ENCODE results near the gene BAD. TPM values are rescaled to one million over a fixed set of nuclear protein-coding genes. Genes with fewer than 3 reads are reported as not detected.

BAD gene
- polyA plus RNA-seq (2012; ENCODE audit: insufficient read length, low read depth) = 98.4 TPM

GRCh38 chr11:64284048-64284961 is at the start of gene BAD:
Gene BAD (minus strand): TSS chr11:64284665. CDS start chr11:64284368, 297 bp downstream.
- TF ChIP-seq SIN3A (IDR thresholded peaks at IDR 0.05; ENCODE audit: borderline replicate concordance, insufficient read depth, low read length) (no peak; the same call in 1 of the 2 replicates), REST (IDR thresholded peaks at IDR 0.05; ENCODE audit: insufficient read depth in 1 of 2, low read depth in 2 of 2, low read length in 2 of 2) (no peak), TAF1 (IDR thresholded peaks at IDR 0.05; ENCODE audit: borderline replicate concordance, insufficient read depth, low read length) (peak; percentile 54; the same call in 1 of the 2 replicates), POLR2AphosphoS5 (IDR thresholded peaks at IDR 0.05; ENCODE audit: low read depth, low read length) (peak; percentile 85), FOXP2 (optimal IDR thresholded peaks at IDR 0.05; ENCODE audit: borderline replicate concordance, extremely low read depth, extremely low read length, insufficient read depth) (peak; percentile 13)

GRCh38 chr11:64333556-64333955 is 49.1 kb upstream of the BAD start:
- TF ChIP-seq POLR2AphosphoS5 (IDR thresholded peaks at IDR 0.05; ENCODE audit: low read depth, low read length) (no peak), SIN3A (IDR thresholded peaks at IDR 0.05; ENCODE audit: borderline replicate concordance, insufficient read depth, low read length) (no peak), TAF1 (IDR thresholded peaks at IDR 0.05; ENCODE audit: borderline replicate concordance, insufficient read depth, low read length) (no peak), FOXP2 (optimal IDR thresholded peaks at IDR 0.05; ENCODE audit: borderline replicate concordance, extremely low read depth, extremely low read length, insufficient read depth) (no peak), REST (IDR thresholded peaks at IDR 0.05; ENCODE audit: insufficient read depth in 1 of 2, low read depth in 2 of 2, low read length in 2 of 2) (no peak)

GRCh38 chr11:64331569-64332371 is 47.3 kb upstream of the BAD start:
- no peak for TF ChIP-seq SIN3A (IDR thresholded peaks at IDR 0.05; ENCODE audit: borderline replicate concordance, insufficient read depth, low read length)
- no peak for TF ChIP-seq TAF1 (IDR thresholded peaks at IDR 0.05; ENCODE audit: borderline replicate concordance, insufficient read depth, low read length)
- TF ChIP-seq POLR2AphosphoS5 (IDR thresholded peaks at IDR 0.05; ENCODE audit: low read depth, low read length) = no peak
- TF ChIP-seq FOXP2 (optimal IDR thresholded peaks at IDR 0.05; ENCODE audit: borderline replicate concordance, extremely low read depth, extremely low read length, insufficient read depth) = no peak
- TF ChIP-seq REST (IDR thresholded peaks at IDR 0.05; ENCODE audit: insufficient read depth in 1 of 2, low read depth in 2 of 2, low read length in 2 of 2) = no peak

- no peak for TF ChIP-seq TAF1 (IDR thresholded peaks at IDR 0.05; ENCODE audit: borderline replicate concordance, insufficient read depth, low read length)
- no peak for TF ChIP-seq SIN3A (IDR thresholded peaks at IDR 0.05; ENCODE audit: borderline replicate concordance, insufficient read depth, low read length)
- no peak for TF ChIP-seq FOXP2 (optimal IDR thresholded peaks at IDR 0.05; ENCODE audit: borderline replicate concordance, extremely low read depth, extremely low read length, insufficient read depth)
- no peak for TF ChIP-seq REST (IDR thresholded peaks at IDR 0.05; ENCODE audit: insufficient read depth in 1 of 2, low read depth in 2 of 2, low read length in 2 of 2)
- no peak for TF ChIP-seq POLR2AphosphoS5 (IDR thresholded peaks at IDR 0.05; ENCODE audit: low read depth, low read length)
Measured at GRCh38 chr11:64330888-64331287, 46.4 kb upstream of the BAD start.

Data from PFSK-1 (cell line).